Lung (tissue), 12 donors: ENCODE results near the gene SF3B5. TPM values are rescaled to one million over a fixed set of nuclear protein-coding genes. Genes with fewer than 3 reads are reported as not detected.

Experiments
- ATAC-seq: fragments of 200-7000 bp; cut with Tn5 transposase; one replicate; pipeline ENCODE4 v1.9.1; 2020; ENCODE audit warnings: moderate number of reproducible peaks; ENCODE audit not compliant: insufficient read depth, low FRiP score
- DNase-seq, 3 donors: peaks; one replicate each; pipeline ENCODE4 v3.0.0-alpha.2; 2013 to 2017
- H3K27ac ChIP-seq, 2 donors: one replicate each; pipeline ENCODE4 v1.5.1; 2013; ENCODE audit warnings: mild to moderate bottlenecking in 2 of 2, moderate library complexity in 2 of 2, control low read depth in 1 of 2, inconsistent platforms in 1 of 2, low read depth in 1 of 2, low read length in 1 of 2
- H3K27me3 ChIP-seq, 3 donors: one replicate each; pipeline ENCODE4 v1.5.1; 2013; ENCODE audit warnings: low read length in 2 of 3; ENCODE audit not compliant: control insufficient read depth in 3 of 3, insufficient read depth in 3 of 3
- H3K36me3 ChIP-seq, 4 donors: one replicate each; pipeline ENCODE4 v1.5.1; 2013; ENCODE audit warnings: low read length in 4 of 4, mild to moderate bottlenecking in 1 of 4, moderate library complexity in 1 of 4; ENCODE audit not compliant: control insufficient read depth in 4 of 4, insufficient read depth in 4 of 4
- H3K4me1 ChIP-seq, 5 donors: one replicate each; pipeline ENCODE4 v1.5.1; 2013; ENCODE audit warnings: low read length in 5 of 5, mild to moderate bottlenecking in 2 of 5, moderate library complexity in 1 of 5; ENCODE audit not compliant: control insufficient read depth in 5 of 5, insufficient read depth in 5 of 5
- H3K4me3 ChIP-seq: one replicate; pipeline ENCODE4 v1.5.1; 2013; ENCODE audit warnings: mild to moderate bottlenecking, control low read depth, moderate library complexity
- H3K9ac ChIP-seq, 2 donors: one replicate each; pipeline ENCODE4 v1.5.1; 2013; ENCODE audit warnings: low read length in 2 of 2, control low read depth in 1 of 2; ENCODE audit not compliant: insufficient read depth in 1 of 2
- H3K9me3 ChIP-seq, 4 donors: one replicate each; pipeline ENCODE4 v1.5.1; 2013; ENCODE audit warnings: low read length in 3 of 4, mild to moderate bottlenecking in 1 of 4, moderate library complexity in 1 of 4; ENCODE audit not compliant: control insufficient read depth in 4 of 4, insufficient read depth in 3 of 4
- WGBS, 2 donors: extraction: QIAGEN DNeasy Blood & Tissue Kit; methylation state at CpG; one replicate each; pipeline ENCODE4 v1.1.7; 2013; 5-methylcytosine and 5-hydroxymethylcytosine counted together
- polyA plus RNA-seq, 2 donors: library from polyadenylated mRNA; stranded (reverse); fragments of 200-250 nt; gene quantifications; one replicate each; pipeline ENCODE4 v1.2.1, GENCODE V29; 2013
- total RNA-seq, 2 donors: library from RNA; depleted of rRNA in 1 of 2; stranded (reverse); fragments of >200 nt in 1 of 2; gene quantifications; one replicate each; pipeline ENCODE4 v1.2.1, GENCODE V29; 2014 to 2021
- TF ChIP-seq, protein P1 (sequence below): IDR thresholded peaks from 2 replicates; pipeline ENCODE4 v1.5.1; 2012; ENCODE audit warnings: mild to moderate bottlenecking; ENCODE audit errors: control extremely low read depth, extremely low read depth
- donor health status: control.
- donor health status: control.
- donor health status: Bipolar disorder and iron deficiency.
- donor health status: healthy.
- donor health status: DM: yes; HTN: yes; CAD: no.

Gene SF3B5
- total and polyA plus RNA-seq, 4 donors, result 36.3 to 251 (median 162) TPM

DNA sequence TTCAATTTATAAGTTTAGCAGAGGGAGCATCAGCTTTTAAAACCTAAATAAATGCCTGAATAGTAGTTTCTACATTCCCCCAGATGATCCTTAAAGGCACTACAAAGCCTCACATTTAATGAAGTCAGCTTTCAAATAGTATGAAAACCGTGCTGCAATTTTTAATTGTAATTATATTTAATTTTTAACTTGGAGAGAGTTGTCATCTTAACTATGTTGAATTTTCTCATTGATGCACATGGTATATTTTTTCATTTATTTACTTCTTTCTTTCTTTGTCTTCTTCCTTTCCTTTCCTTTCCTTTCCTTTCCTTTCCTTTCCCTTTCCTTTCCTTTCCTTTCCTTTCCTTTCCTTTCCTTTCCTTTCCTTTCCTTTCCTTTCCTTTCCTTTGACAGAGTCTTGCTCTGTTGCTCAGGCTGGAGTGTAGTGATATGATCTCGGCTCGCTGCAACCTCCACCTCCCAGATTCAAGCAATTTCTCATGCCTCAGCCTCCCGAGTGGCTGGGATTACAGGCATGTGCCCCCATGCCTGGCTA, 7.7 kb upstream of the SF3B5 start:
- H3K27ac ChIP-seq, result no peak overlapping the region
- no peak for ATAC-seq
- no peak overlapping the region for H3K4me3 ChIP-seq
- H3K27me3 ChIP-seq, result no peaks in the 10 kb centered on the region
- no peaks in the 10 kb centered on the region for H3K9me3 ChIP-seq
- H3K4me1 ChIP-seq, result peaks cover 0 to 1% (median 0%) of the 10 kb centered on the region in 5 donors
- DNase-seq, result no peak
- TF ChIP-seq, protein P1, sequence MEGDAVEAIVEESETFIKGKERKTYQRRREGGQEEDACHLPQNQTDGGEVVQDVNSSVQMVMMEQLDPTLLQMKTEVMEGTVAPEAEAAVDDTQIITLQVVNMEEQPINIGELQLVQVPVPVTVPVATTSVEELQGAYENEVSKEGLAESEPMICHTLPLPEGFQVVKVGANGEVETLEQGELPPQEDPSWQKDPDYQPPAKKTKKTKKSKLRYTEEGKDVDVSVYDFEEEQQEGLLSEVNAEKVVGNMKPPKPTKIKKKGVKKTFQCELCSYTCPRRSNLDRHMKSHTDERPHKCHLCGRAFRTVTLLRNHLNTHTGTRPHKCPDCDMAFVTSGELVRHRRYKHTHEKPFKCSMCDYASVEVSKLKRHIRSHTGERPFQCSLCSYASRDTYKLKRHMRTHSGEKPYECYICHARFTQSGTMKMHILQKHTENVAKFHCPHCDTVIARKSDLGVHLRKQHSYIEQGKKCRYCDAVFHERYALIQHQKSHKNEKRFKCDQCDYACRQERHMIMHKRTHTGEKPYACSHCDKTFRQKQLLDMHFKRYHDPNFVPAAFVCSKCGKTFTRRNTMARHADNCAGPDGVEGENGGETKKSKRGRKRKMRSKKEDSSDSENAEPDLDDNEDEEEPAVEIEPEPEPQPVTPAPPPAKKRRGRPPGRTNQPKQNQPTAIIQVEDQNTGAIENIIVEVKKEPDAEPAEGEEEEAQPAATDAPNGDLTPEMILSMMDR, result no peak
- H3K36me3 ChIP-seq, result no peaks in the 10 kb centered on the region
- 82 to 89% methylated on average over 4 of the region's 4 CpGs for WGBS, 2 donors
- no peak overlapping the region for H3K9ac ChIP-seq

DNA sequence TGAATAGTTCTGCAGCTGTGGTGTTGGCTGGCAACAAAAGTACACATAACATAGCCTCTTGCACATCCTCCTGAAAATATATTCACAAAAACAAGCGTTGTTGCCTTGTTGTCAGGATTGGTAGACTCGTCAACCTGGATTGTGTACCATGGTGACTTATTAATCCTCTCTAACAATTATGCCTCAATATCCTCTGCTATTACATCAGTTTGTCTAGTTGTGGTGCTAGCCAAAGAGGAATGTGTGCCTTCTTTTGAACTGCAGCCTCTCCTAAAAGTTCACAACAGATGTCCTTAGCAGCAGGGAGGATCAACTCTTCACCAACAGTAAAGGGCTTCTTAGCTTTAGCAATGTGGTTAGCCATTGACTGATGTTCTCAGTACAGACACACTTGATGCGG, 3.6 kb upstream of the SF3B5 start:
- ATAC-seq (no peak), DNase-seq (no peak)
- Histone ChIP-seq H3K36me3 (peaks cover 0 to 3% (median 0%) of the 10 kb centered on the region in 4 donors), H3K27ac (no peak overlapping the region), H3K27me3 (no peaks in the 10 kb centered on the region), H3K4me3 (no peak overlapping the region), H3K9ac (no peak overlapping the region), H3K9me3 (no peaks in the 10 kb centered on the region), H3K4me1 (peaks cover 0 to 10% (median 6%) of the 10 kb centered on the region in 5 donors)
- WGBS, 2 donors, result 88 to 93% methylated on average over 3 of the region's 3 CpGs
- TF ChIP-seq, protein P1, result no peak

DNA sequence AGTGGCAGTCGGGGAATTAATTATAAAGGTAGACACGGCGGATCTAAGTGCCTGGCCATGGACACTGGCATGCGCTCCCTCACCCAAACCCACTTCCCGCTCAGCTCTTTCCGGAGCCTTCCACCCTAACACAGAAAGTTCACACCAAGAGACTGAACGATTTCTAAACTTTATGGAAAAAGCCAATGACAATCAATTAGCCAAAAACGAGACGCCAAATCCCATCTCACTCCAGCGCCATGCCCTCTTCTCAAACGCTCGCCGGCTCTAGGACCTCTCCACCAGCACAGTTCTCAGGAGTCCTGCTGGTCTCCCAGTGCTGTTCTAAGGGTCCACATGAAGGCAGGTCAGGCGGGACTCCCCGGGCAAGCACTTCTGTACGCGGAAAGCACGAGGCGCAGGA, 641 bp downstream of the SF3B5 start:
- 0 to 1% methylated on average over 19 of the region's 19 CpGs for WGBS, 2 donors
- Histone ChIP-seq H3K4me1 (peaks cover 0 to 16% (median 8%) of the 10 kb centered on the region in 5 donors), H3K9me3 (no peaks in the 10 kb centered on the region), H3K27ac (peak overlapping the region; percentile 70 to 96), H3K27me3 (no peaks in the 10 kb centered on the region), H3K36me3 (peaks cover 0 to 3% (median 0%) of the 10 kb centered on the region in 4 donors), H3K9ac (peak overlapping the region; percentile 88 to 99), H3K4me3 (peak overlapping the region; percentile 59)
- TF ChIP-seq, protein P1, result no peak
- DNase-seq (no peak), ATAC-seq (peak; percentile 0)

DNA sequence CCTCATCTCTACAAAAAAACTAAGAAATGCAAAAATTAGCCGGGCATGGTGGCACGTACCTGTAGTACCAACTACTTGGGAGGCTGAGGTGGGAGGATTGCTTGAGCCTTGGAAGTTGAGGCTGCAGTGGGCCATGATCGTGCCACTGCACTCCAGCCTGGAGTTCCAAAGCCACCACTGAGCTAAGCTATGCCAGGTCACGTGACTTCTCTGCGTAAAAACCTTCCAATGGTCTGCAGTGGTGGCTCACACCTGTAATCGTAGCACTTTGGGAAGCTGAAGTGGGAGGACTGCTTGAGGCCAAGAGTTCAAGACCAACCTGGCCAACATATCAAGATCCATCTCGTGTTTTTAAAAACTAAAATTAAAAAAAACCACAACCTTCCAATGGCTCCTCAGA, 1.7 kb downstream of the SF3B5 start:
- H3K4me3 ChIP-seq, result no peak overlapping the region

More for the DNA sequence above, 1.7 kb downstream of the SF3B5 start:
- H3K27me3 ChIP-seq, result no peaks in the 10 kb centered on the region
- TF ChIP-seq, protein P1, result no peak
- H3K9ac ChIP-seq, result no peak overlapping the region
- no peak overlapping the region for H3K27ac ChIP-seq
- H3K9me3 ChIP-seq, result no peaks in the 10 kb centered on the region
- peaks cover 0 to 16% (median 8%) of the 10 kb centered on the region in 5 donors for H3K4me1 ChIP-seq
- ATAC-seq (no peak), DNase-seq (no peak)
- H3K36me3 ChIP-seq, result peaks cover 0 to 3% (median 0%) of the 10 kb centered on the region in 4 donors
- 88 to 98% methylated on average over 7 of the region's 7 CpGs for WGBS, 2 donors
